Measurements from ENCODE around the gene MAP7D1. TPM values are rescaled to one million over a fixed set of nuclear protein-coding genes. Genes with fewer than 3 reads are reported as not detected.

Gene MAP7D1
- total and polyA plus RNA-seq, 10 of the 15 experiments (the other 5 are each of a cell fraction or from before 2014, with no cell fraction given), result 4.4 to 97.6 (median 24.2) TPM

DNA sequence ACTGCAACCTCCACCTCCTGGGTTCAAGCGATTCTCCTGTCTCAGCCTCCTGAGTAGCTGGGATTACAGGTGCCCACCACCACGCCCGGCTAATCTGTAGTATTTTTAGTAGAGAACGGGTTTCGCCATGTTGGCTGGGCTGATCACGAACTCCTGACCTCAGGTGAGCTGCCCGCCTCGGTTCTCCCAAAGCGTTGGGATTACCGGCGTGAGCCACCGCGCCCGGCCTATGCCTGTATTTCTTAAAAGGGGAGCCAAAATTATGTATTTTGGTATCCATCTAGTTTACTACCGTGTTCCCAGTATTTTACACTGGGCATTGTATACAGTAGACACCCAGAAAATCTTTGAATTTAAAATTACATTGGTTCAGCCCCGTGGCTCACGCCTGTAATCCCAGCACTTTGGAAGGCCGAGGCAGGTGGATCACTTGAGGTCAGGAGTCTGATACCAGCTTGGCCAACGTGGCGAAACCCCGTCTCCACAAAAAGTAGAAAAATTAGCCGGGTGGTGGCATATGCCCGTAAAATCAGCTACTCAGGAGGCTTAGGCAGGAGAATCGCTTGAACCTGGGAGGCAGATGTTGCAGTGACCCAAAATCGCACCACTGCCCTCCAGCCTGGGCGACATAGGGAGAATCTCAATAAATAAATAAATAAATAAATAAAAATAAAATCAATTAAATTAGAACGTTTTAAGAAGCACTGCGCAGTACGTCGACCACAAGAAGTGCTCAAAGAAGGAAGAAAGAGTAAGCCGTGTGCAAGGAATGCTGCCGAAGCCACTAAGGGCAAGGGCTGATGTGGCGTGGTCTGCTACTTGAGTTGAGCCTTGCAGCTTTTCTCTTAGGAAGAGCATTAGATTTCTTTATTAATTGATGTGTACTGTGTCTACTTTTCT is 66.8 kb downstream of the MAP7D1 start (continued):
- TF ChIP-seq, protein P1, sequence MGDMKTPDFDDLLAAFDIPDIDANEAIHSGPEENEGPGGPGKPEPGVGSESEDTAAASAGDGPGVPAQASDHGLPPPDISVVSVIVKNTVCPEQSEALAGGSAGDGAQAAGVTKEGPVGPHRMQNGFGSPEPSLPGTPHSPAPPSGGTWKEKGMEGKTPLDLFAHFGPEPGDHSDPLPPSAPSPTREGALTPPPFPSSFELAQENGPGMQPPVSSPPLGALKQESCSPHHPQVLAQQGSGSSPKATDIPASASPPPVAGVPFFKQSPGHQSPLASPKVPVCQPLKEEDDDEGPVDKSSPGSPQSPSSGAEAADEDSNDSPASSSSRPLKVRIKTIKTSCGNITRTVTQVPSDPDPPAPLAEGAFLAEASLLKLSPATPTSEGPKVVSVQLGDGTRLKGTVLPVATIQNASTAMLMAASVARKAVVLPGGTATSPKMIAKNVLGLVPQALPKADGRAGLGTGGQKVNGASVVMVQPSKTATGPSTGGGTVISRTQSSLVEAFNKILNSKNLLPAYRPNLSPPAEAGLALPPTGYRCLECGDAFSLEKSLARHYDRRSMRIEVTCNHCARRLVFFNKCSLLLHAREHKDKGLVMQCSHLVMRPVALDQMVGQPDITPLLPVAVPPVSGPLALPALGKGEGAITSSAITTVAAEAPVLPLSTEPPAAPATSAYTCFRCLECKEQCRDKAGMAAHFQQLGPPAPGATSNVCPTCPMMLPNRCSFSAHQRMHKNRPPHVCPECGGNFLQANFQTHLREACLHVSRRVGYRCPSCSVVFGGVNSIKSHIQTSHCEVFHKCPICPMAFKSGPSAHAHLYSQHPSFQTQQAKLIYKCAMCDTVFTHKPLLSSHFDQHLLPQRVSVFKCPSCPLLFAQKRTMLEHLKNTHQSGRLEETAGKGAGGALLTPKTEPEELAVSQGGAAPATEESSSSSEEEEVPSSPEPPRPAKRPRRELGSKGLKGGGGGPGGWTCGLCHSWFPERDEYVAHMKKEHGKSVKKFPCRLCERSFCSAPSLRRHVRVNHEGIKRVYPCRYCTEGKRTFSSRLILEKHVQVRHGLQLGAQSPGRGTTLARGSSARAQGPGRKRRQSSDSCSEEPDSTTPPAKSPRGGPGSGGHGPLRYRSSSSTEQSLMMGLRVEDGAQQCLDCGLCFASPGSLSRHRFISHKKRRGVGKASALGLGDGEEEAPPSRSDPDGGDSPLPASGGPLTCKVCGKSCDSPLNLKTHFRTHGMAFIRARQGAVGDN (IDR thresholded peaks at IDR 0.05), result peak; percentile 22; the same call in 1 of the 2 replicates
- TF ChIP-seq NR2C1 (IDR thresholded peaks at IDR 0.05), result no peak
- TF ChIP-seq, protein P2, sequence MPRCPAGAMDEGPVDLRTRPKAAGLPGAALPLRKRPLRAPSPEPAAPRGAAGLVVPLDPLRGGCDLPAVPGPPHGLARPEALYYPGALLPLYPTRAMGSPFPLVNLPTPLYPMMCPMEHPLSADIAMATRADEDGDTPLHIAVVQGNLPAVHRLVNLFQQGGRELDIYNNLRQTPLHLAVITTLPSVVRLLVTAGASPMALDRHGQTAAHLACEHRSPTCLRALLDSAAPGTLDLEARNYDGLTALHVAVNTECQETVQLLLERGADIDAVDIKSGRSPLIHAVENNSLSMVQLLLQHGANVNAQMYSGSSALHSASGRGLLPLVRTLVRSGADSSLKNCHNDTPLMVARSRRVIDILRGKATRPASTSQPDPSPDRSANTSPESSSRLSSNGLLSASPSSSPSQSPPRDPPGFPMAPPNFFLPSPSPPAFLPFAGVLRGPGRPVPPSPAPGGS (IDR thresholded peaks at IDR 0.05; ENCODE audit: borderline replicate concordance, insufficient read depth, low read depth, low read length, poor library complexity, severe bottlenecking), result no peak
